DND-41 (cell line): ENCODE results near the gene DNAH17.

Source experiments
- ATAC-seq: fragments of 200-7000 bp; cut with Tn5 transposase; 3 replicates; pipeline ENCODE4 v1.9.1; 2021; ENCODE audit warnings: low read depth; ENCODE audit not compliant: insufficient read depth
- DNase-seq: peaks from one replicate; pipeline ENCODE4 v3.0.0-alpha.2; 2020
- H2AFZ ChIP-seq: 2 replicates; pipeline ENCODE4 v1.6.0; 2012; ENCODE audit warnings: low read depth, low read length
- H3K27ac ChIP-seq: 2 replicates; pipeline ENCODE4 v1.5.1; 2012; ENCODE audit warnings: low read length, inconsistent platforms
- H3K27me3 ChIP-seq: fragments of 200-600 bp; sonication (generic); 2 replicates; pipeline ENCODE4 v1.6.0; 2012; ENCODE audit warnings: low read length, mild to moderate bottlenecking, inconsistent platforms; ENCODE audit not compliant: insufficient read depth, poor library complexity
- H3K36me3 ChIP-seq: 2 replicates; pipeline ENCODE4 v1.5.1; 2012; ENCODE audit warnings: low read length, inconsistent platforms; ENCODE audit not compliant: insufficient read depth
- H3K4me1 ChIP-seq: 2 replicates; pipeline ENCODE4 v1.5.1; 2012; ENCODE audit warnings: mild to moderate bottlenecking, low read length; ENCODE audit not compliant: insufficient read depth
- H3K4me2 ChIP-seq: 2 replicates; pipeline ENCODE4 v1.6.0; 2012; ENCODE audit warnings: mild to moderate bottlenecking, moderate library complexity, low read length, inconsistent platforms; ENCODE audit not compliant: insufficient read depth
- H3K4me3 ChIP-seq, 2 experiments: fragments of 200-600 bp in 1 of 2; shearing (Covaris generic) in 1 of 2; 2 replicates each; pipeline ENCODE4 v1.5.1; 2012 to 2016; ENCODE audit warnings: inconsistent platforms in 2 of 2, low read length in 2 of 2, mild to moderate bottlenecking in 2 of 2, low read depth in 1 of 2, moderate library complexity in 1 of 2
- H3K79me2 ChIP-seq: 2 replicates; pipeline ENCODE4 v1.6.0; 2012; ENCODE audit warnings: low read length, inconsistent platforms; ENCODE audit not compliant: insufficient read depth
- H3K9ac ChIP-seq: 2 replicates; pipeline ENCODE4 v1.6.0; 2012; ENCODE audit warnings: low read depth, mild to moderate bottlenecking, inconsistent platforms, low read length, moderate library complexity
- H3K9me3 ChIP-seq: 2 replicates; pipeline ENCODE4 v1.5.1; 2012; ENCODE audit warnings: low read length, moderate library complexity, mild to moderate bottlenecking, inconsistent platforms; ENCODE audit not compliant: insufficient read depth, severe bottlenecking
- H4K20me1 ChIP-seq: 2 replicates; pipeline ENCODE4 v1.6.0; 2012; ENCODE audit warnings: low read length; ENCODE audit not compliant: insufficient read depth
- CTCF ChIP-seq: IDR thresholded peaks from 2 replicates; pipeline ENCODE4 v1.5.1; 2012; ENCODE audit warnings: borderline replicate concordance, low read length, moderate library complexity, mild to moderate bottlenecking; ENCODE audit not compliant: poor library complexity, severe bottlenecking; ENCODE audit errors: extremely low read depth
- EZH2 ChIP-seq: IDR thresholded peaks from 3 replicates; pipeline ENCODE4 v1.6.1; 2012; ENCODE audit warnings: borderline replicate concordance, low read depth, mild to moderate bottlenecking, moderate library complexity, low read length, inconsistent platforms; ENCODE audit not compliant: severe bottlenecking

The DNAH17 gene

GRCh38 chr17:78409191-78409928 is 167.8 kb downstream of the DNAH17 start:
- no peaks in the 10 kb centered on the region for H3K9me3 ChIP-seq
- H3K4me1 ChIP-seq = no peaks in the 10 kb centered on the region
- ATAC-seq (no peak), DNase-seq (no peak)
- peaks cover 85% of the 10 kb centered on the region for H3K36me3 ChIP-seq
- TF ChIP-seq CTCF (no peak), EZH2 (no peak)
- H3K27ac ChIP-seq = no peak overlapping the region
- H3K4me2 ChIP-seq = no peak overlapping the region
- peaks cover 44% of the 10 kb centered on the region for H3K79me2 ChIP-seq
- peaks cover 68% of the 10 kb centered on the region for H4K20me1 ChIP-seq
- no peak overlapping the region for H2AFZ ChIP-seq
- no peak overlapping the region for H3K4me3 ChIP-seq
- H3K27me3 ChIP-seq = no peaks in the 10 kb centered on the region
- no peak overlapping the region for H3K9ac ChIP-seq

- Histone ChIP-seq H3K4me1 (no peaks in the 10 kb centered on the region), H3K36me3 (peaks cover 85% of the 10 kb centered on the region)
These were observed 168.6 kb downstream of the DNAH17 start for GRCh38 chr17:78408476-78409050.

GRCh38 chr17:78407387-78408000 is 169.7 kb downstream of the DNAH17 start:
- Histone ChIP-seq H3K4me3 (no peak overlapping the region), H3K79me2 (peaks cover 38% of the 10 kb centered on the region), H3K4me2 (no peak overlapping the region), H2AFZ (no peak overlapping the region), H3K4me1 (no peaks in the 10 kb centered on the region), H3K9ac (no peak overlapping the region), H4K20me1 (peaks cover 56% of the 10 kb centered on the region), H3K36me3 (peaks cover 85% of the 10 kb centered on the region), H3K9me3 (no peaks in the 10 kb centered on the region), H3K27me3 (no peaks in the 10 kb centered on the region), H3K27ac (no peak overlapping the region)
- no peak for TF ChIP-seq EZH2
- TF ChIP-seq CTCF = no peak
- ATAC-seq = no peak
- no peak for DNase-seq

More at GRCh38 chr17:78408476-78409050, 168.6 kb downstream of the DNAH17 start:
- Histone ChIP-seq H3K4me2 (no peak overlapping the region), H3K79me2 (peaks cover 43% of the 10 kb centered on the region), H2AFZ (no peak overlapping the region), H4K20me1 (peaks cover 63% of the 10 kb centered on the region), H3K9ac (no peak overlapping the region), H3K27ac (no peak overlapping the region), H3K9me3 (no peaks in the 10 kb centered on the region), H3K27me3 (no peaks in the 10 kb centered on the region), H3K4me3 (no peak overlapping the region)
- DNase-seq (no peak), ATAC-seq (no peak)
- TF ChIP-seq EZH2 = no peak
- TF ChIP-seq CTCF = no peak
